ENCODE measurements around the gene KIF16B.
"Not testable (repeated sequence)": the region's sequence is repeated elsewhere in the genome, so short reads cannot be mapped to it uniquely, and the experiment has no call there.

Gene KIF16B

DNA sequence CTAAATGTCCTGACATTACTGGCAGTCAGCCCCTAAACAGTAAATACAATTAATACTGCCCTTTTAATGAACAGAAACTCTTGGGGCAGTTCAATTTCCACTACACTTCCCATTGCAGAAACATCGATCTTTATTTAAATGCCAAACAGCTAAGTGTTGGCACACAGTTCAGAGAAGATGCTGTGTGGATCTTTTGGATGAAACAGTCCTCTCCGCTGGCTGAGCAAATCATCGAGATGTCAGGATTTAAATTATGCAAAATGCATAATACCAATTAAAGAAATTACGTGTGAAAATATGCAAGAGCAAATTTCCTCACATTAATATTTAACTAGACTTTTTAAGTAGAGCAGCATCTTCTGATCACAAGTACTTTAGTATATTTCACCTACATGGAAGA, 132.6 kb downstream of the KIF16B start:
- TF ChIP-seq POLR2AphosphoS5 (IDR thresholded peaks at IDR 0.05; ENCODE audit: low read depth) = no peak
- no peak for TF ChIP-seq SPI1 (IDR thresholded peaks at IDR 0.05; ENCODE audit: borderline replicate concordance, low read depth)
- TF ChIP-seq, protein P1, sequence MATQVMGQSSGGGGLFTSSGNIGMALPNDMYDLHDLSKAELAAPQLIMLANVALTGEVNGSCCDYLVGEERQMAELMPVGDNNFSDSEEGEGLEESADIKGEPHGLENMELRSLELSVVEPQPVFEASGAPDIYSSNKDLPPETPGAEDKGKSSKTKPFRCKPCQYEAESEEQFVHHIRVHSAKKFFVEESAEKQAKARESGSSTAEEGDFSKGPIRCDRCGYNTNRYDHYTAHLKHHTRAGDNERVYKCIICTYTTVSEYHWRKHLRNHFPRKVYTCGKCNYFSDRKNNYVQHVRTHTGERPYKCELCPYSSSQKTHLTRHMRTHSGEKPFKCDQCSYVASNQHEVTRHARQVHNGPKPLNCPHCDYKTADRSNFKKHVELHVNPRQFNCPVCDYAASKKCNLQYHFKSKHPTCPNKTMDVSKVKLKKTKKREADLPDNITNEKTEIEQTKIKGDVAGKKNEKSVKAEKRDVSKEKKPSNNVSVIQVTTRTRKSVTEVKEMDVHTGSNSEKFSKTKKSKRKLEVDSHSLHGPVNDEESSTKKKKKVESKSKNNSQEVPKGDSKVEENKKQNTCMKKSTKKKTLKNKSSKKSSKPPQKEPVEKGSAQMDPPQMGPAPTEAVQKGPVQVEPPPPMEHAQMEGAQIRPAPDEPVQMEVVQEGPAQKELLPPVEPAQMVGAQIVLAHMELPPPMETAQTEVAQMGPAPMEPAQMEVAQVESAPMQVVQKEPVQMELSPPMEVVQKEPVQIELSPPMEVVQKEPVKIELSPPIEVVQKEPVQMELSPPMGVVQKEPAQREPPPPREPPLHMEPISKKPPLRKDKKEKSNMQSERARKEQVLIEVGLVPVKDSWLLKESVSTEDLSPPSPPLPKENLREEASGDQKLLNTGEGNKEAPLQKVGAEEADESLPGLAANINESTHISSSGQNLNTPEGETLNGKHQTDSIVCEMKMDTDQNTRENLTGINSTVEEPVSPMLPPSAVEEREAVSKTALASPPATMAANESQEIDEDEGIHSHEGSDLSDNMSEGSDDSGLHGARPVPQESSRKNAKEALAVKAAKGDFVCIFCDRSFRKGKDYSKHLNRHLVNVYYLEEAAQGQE (IDR thresholded peaks at IDR 0.05; ENCODE audit: insufficient replicate concordance, low read depth) = no peak
- no peak for TF ChIP-seq GABPA (IDR thresholded peaks at IDR 0.05; ENCODE audit: low read depth)
- TF ChIP-seq, protein P2, sequence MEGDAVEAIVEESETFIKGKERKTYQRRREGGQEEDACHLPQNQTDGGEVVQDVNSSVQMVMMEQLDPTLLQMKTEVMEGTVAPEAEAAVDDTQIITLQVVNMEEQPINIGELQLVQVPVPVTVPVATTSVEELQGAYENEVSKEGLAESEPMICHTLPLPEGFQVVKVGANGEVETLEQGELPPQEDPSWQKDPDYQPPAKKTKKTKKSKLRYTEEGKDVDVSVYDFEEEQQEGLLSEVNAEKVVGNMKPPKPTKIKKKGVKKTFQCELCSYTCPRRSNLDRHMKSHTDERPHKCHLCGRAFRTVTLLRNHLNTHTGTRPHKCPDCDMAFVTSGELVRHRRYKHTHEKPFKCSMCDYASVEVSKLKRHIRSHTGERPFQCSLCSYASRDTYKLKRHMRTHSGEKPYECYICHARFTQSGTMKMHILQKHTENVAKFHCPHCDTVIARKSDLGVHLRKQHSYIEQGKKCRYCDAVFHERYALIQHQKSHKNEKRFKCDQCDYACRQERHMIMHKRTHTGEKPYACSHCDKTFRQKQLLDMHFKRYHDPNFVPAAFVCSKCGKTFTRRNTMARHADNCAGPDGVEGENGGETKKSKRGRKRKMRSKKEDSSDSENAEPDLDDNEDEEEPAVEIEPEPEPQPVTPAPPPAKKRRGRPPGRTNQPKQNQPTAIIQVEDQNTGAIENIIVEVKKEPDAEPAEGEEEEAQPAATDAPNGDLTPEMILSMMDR (IDR thresholded peaks at IDR 0.05; ENCODE audit: insufficient read depth, low read length) = no peak
- Histone ChIP-seq H3K27ac (replicated peaks) (no peak overlapping the region), H3K4me3 (replicated peaks; ENCODE audit: insufficient read depth, low read length) (no peak overlapping the region), H3K27me3 (ENCODE audit: insufficient read depth, poor library complexity, severe bottlenecking) (no peaks in the 10 kb centered on the region)
- no peak for DNase-seq (ENCODE audit: low read depth in 1 of 2, low spot score in 1 of 2)

GRCh38 chr20:16439540-16439939, 133.7 kb downstream of the KIF16B start:
- not testable (repeated sequence) for H3K4me3 ChIP-seq (replicated peaks; ENCODE audit: insufficient read depth, low read length); DNase-seq (ENCODE audit: low read depth in 1 of 2, low spot score in 1 of 2); H3K27ac ChIP-seq (replicated peaks); H3K27me3 ChIP-seq (ENCODE audit: insufficient read depth, poor library complexity, severe bottlenecking)

DNA sequence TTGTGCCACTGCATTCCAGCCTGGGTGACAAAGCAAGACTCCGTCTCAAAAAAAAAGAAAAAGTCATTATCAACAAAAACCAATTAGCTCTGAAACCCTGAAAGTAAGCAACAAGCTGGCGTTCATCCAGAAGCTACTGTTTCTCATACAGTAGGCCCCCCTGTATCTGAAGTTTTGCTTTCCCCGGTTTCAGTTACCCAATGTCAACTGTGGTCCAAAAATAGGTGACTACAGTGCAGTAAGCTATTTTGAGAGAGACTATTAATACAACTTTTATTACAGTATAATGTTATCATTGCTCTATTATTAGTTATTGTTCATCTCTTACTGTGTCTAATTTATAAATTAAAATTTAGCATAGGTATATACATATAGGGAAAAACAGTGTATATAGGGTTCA, 135.1 kb downstream of the KIF16B start:
- H3K27me3 ChIP-seq (ENCODE audit: insufficient read depth, poor library complexity, severe bottlenecking) = no peaks in the 10 kb centered on the region
- no peak overlapping the region for H3K4me3 ChIP-seq (replicated peaks; ENCODE audit: insufficient read depth, low read length)
- no peak overlapping the region for H3K27ac ChIP-seq (replicated peaks)
- no peak for TF ChIP-seq POLR2AphosphoS5 (IDR thresholded peaks at IDR 0.05; ENCODE audit: low read depth)
- TF ChIP-seq, protein P2 (IDR thresholded peaks at IDR 0.05; ENCODE audit: insufficient read depth, low read length) = no peak
- TF ChIP-seq SPI1 (IDR thresholded peaks at IDR 0.05; ENCODE audit: borderline replicate concordance, low read depth) = no peak
- no peak for DNase-seq (ENCODE audit: low read depth in 1 of 2, low spot score in 1 of 2)

DNA sequence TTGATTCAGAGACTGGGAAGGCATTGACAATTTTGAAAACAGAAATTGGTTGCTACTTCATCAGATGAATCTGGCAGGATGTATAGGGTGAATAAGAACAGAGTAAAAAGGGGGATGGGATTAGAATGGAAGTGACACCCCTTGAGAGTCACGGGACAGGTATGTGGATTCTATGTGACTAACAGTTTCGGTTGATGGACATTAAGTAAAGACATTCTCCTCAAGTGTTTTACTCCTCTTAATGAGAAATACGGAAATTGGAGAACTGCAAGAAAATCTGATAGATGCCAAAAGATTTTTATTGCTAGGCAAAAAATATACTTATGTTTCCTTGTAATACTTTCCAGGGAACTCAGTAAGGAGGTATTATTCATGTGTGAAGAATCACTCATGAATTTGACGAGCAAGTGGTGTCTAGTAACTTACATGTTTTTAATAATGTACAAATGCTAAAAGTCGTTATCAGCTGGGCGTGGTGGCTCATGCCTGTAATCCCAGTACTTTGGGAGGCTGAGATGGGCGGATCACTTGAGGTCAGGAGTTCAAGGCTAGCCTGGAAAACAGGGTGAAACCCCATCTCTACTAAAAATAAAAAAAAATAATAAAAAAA, 135.8 kb downstream of the KIF16B start:
- no peak for DNase-seq (ENCODE audit: low read depth in 1 of 2, low spot score in 1 of 2)
- Histone ChIP-seq H3K27me3 (ENCODE audit: insufficient read depth, poor library complexity, severe bottlenecking) (no peaks in the 10 kb centered on the region), H3K4me3 (replicated peaks; ENCODE audit: insufficient read depth, low read length) (no peak overlapping the region), H3K27ac (replicated peaks) (no peak overlapping the region)
- TF ChIP-seq SPI1 (IDR thresholded peaks at IDR 0.05; ENCODE audit: borderline replicate concordance, low read depth) (no peak), GABPA (IDR thresholded peaks at IDR 0.05; ENCODE audit: low read depth) (no peak), POLR2AphosphoS5 (IDR thresholded peaks at IDR 0.05; ENCODE audit: low read depth) (no peak)
- TF ChIP-seq, protein P2 (IDR thresholded peaks at IDR 0.05; ENCODE audit: insufficient read depth, low read length) = no peak
- TF ChIP-seq, protein P1 (IDR thresholded peaks at IDR 0.05; ENCODE audit: insufficient replicate concordance, low read depth) = no peak
